Left lung (tissue), 10 donors: ENCODE results near the gene MYO7A. TPM values are rescaled to one million over a fixed set of nuclear protein-coding genes. Genes with fewer than 3 reads are reported as not detected.

Experiments
- ATAC-seq: fragments of 200-7000 bp; cut with Tn5 transposase; one replicate; pipeline ENCODE4 v1.9.1; 2020; ENCODE audit warnings: moderate library complexity
- DNase-seq, 4 donors: peaks; one replicate each; pipeline ENCODE4 v3.0.0-alpha.2; 2013 to 2020
- H3K27ac ChIP-seq, 2 donors: fragments of 200-600 bp; sonication (generic) in 1 of 2; one replicate each; pipeline versions ENCODE4 v1.5.0 to v1.8.0; 2020 to 2021
- H3K27me3 ChIP-seq, 2 donors: fragments of 200-600 bp; sonication (generic) in 1 of 2; one replicate each; pipeline versions ENCODE4 v1.5.0 to v1.8.0; 2020 to 2021
- H3K36me3 ChIP-seq, 2 donors: fragments of 200-600 bp; sonication (generic) in 1 of 2; one replicate each; pipeline versions ENCODE4 v1.5.0 to v1.8.0; 2020 to 2021
- H3K4me1 ChIP-seq, 2 donors: fragments of 200-600 bp; one replicate each; pipeline ENCODE4 v1.8.0; 2021
- H3K4me3 ChIP-seq, 2 donors: fragments of 200-600 bp; sonication (generic) in 1 of 2; one replicate each; pipeline versions ENCODE4 v1.5.0 to v1.8.0; 2020 to 2021; ENCODE audit warnings: mild to moderate bottlenecking in 1 of 2
- H3K9me3 ChIP-seq, 2 donors: fragments of 200-600 bp; sonication (generic) in 1 of 2; one replicate each; pipeline versions ENCODE4 v1.5.0 to v1.8.0; 2020 to 2021
- intact Hi-C, 2 donors: fragments of 100-400 bp; cut with DNase I; formaldehyde crosslinking; loops; one replicate each; pipeline versions ENCODE4 v1.11.2 to v1.14.2; 2022
- polyA plus RNA-seq, 6 donors: library from polyadenylated mRNA; unstranded; fragments of 120-200 nt; gene quantifications; one replicate each; pipeline ENCODE4 v1.2.1, GENCODE V29; 2013; ENCODE audit not compliant: insufficient read length in 6 of 6
- total RNA-seq, 2 donors: library from RNA; stranded (reverse); fragmentation: NEBNext Ultra II Directional; extraction: Animal tissue kit (Norgen Biotek cat#: 25700); gene quantifications; one replicate each; pipeline ENCODE4 v1.2.1, GENCODE V29; 2021
- TF ChIP-seq, protein P1 (sequence below), 2 donors: fragments of 200-600 bp; sonication (generic) in 1 of 2; IDR thresholded peaks; one replicate each; pipeline versions ENCODE4 v1.5.0 to v1.8.0; 2021; ENCODE audit warnings: antibody characterized with exemption in 2 of 2
- donor health status: DM: no; HTN: yes; CAD: no.
- donor health status: DM: no; HTN: no; CAD: no.

Gene MYO7A
- total and polyA plus RNA-seq, 8 donors = 4.8 to 13.5 (median 5.8) TPM

- Histone ChIP-seq H3K27ac (no peak overlapping the region), H3K9me3 (no peaks in the 10 kb centered on the region), H3K4me3 (no peak overlapping the region), H3K4me1 (no peaks in the 10 kb centered on the region), H3K27me3 (no peaks in the 10 kb centered on the region), H3K36me3 (no peaks in the 10 kb centered on the region)
- DNase-seq (no peak), ATAC-seq (no peak)
- TF ChIP-seq, protein P1, sequence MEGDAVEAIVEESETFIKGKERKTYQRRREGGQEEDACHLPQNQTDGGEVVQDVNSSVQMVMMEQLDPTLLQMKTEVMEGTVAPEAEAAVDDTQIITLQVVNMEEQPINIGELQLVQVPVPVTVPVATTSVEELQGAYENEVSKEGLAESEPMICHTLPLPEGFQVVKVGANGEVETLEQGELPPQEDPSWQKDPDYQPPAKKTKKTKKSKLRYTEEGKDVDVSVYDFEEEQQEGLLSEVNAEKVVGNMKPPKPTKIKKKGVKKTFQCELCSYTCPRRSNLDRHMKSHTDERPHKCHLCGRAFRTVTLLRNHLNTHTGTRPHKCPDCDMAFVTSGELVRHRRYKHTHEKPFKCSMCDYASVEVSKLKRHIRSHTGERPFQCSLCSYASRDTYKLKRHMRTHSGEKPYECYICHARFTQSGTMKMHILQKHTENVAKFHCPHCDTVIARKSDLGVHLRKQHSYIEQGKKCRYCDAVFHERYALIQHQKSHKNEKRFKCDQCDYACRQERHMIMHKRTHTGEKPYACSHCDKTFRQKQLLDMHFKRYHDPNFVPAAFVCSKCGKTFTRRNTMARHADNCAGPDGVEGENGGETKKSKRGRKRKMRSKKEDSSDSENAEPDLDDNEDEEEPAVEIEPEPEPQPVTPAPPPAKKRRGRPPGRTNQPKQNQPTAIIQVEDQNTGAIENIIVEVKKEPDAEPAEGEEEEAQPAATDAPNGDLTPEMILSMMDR (IDR thresholded peaks at IDR 0.05) = no peak
- intact Hi-C loops = no loop called here
Observed at GRCh38 chr11:77205467-77206263, 77.6 kb downstream of the MYO7A start.

DNA sequence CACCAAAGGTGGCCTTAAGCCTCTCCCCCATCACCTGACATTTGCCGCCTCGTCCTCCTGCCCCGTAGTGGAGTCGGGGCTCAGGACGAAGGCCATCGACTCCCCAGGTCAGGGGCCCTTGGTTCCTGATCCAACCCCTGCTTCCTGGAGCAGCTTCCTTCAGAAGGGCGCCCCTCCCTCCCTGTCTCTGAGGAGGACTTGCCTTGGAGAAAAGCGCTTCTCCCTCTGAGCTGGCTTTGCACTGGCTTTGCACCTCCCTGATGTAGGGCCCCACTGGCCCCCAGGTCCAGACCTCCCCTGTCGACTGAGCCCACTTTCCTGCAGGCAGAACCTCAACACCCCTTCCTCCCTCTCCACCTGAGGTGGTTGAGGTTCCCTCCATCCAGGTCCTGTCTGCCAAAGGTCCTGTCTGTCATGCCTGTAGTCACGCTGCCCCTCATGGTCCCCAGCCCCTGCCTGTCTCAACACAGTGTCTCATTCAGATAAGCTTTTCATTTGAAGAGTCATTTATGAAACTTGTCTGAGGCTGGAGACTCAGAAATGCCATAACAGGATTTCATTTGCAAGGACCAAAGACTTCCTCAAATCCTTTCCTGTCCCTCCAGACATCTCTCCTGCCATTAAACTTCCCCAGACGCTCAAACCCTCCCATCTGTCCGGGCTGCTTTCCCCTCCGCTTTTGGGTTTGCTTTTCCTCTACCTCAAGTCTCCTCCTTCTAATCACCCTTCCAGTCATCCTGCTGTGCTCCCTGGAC is 78.4 kb downstream of the MYO7A start:
- Histone ChIP-seq H3K27ac (no peak overlapping the region), H3K4me3 (no peak overlapping the region), H3K36me3 (no peaks in the 10 kb centered on the region), H3K9me3 (no peaks in the 10 kb centered on the region), H3K27me3 (no peaks in the 10 kb centered on the region), H3K4me1 (no peaks in the 10 kb centered on the region)
- TF ChIP-seq, protein P1 (IDR thresholded peaks at IDR 0.05) = no peak
- ATAC-seq = no peak
- intact Hi-C loops = no loop called here
- no peak for DNase-seq

DNA sequence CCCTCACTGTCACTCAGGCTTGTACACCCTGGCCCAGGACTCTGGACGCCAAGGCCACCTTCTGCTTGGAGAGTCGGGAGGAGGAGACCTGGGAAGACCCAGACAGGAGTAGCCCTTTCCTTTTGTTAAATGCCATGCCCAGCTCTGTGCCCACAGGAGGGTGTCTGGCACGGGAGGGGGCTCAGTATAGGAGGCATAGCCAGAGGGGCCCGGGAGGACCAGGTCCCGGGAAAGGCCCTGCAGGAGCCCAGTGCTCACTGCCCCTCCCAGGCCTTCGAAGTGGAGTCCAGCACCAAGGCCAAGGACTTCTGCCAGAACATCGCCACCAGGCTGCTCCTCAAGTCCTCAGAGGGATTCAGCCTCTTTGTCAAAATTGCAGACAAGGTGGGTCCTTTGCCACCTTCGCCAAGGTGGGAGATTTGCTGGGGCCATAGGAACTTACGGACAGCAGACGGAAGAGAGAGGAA is 79.0 kb downstream of the MYO7A start:
- Histone ChIP-seq H3K4me1 (no peaks in the 10 kb centered on the region), H3K9me3 (no peaks in the 10 kb centered on the region), H3K4me3 (no peak overlapping the region), H3K36me3 (peaks cover 0 to under 1% of the 10 kb centered on the region in 2 donors), H3K27ac (no peak overlapping the region), H3K27me3 (no peaks in the 10 kb centered on the region)
- no peak for ATAC-seq
- TF ChIP-seq, protein P1 (IDR thresholded peaks at IDR 0.05) = no peak
- intact Hi-C loops = no loop called here
- DNase-seq = no peak

DNA sequence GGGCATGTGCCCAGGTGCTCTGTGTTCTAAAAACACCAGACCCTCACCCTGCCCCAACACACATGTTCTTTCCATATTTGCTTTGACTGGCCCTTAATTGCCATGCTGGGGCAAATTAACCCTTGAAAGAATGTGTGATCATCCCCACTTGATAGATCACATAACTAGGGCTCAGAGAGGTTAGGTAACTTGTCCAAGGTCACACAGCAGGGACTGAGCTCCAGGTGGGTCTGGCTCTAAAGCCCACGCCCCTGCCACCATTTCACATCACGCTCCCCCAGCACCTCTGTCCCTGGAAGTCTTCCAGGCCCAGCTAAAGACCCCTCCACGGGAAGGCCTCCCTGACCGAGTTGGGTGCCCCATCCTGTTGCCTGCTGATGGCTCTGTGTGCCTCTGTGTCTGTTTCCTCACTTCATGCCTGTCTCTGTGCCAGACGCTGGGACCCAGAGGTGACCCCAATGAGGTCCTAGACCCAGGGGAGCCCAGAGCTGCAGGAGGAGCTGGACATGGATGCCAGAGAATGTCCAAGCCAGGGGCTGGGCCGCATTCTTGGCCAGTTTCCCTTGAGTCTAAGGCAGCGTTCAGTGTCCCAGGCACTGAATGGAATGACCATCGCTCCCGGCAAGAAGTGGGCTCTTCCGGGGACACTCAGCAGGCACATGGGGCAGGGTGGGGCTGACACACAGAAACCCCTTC is 79.7 kb downstream of the MYO7A start:
- ATAC-seq (no peak), DNase-seq (no peak)
- Histone ChIP-seq H3K4me3 (no peak overlapping the region), H3K27me3 (no peaks in the 10 kb centered on the region), H3K9me3 (no peaks in the 10 kb centered on the region), H3K27ac (no peak overlapping the region), H3K36me3 (peaks cover 0 to 5% of the 10 kb centered on the region in 2 donors), H3K4me1 (no peaks in the 10 kb centered on the region)
- TF ChIP-seq, protein P1 (IDR thresholded peaks at IDR 0.05) = no peak
- intact Hi-C loops = no loop called here

DNA sequence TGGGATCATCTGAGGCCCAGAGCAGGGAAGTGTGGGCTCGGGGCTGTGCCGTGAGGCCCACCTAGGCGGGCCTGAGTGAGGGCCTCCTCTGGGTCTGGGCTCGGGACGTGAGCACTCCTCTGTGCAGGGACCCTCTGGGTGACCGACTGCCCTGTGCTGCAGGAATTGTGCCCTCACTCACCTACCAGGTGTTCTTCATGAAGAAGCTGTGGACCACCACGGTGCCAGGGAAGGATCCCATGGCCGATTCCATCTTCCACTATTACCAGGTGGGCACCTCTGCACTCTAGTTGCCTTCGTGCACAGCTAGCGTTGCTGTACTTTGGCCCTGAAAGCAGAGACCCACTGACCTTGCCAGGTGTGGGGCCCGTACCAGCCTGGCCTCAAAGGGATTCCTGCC is 80.5 kb downstream of the MYO7A start:
- Histone ChIP-seq H3K4me3 (no peak overlapping the region), H3K36me3 (peaks cover 0 to 11% of the 10 kb centered on the region in 2 donors), H3K4me1 (no peaks in the 10 kb centered on the region), H3K27ac (no peak overlapping the region), H3K27me3 (no peaks in the 10 kb centered on the region), H3K9me3 (no peaks in the 10 kb centered on the region)
- no peak for ATAC-seq
- no peak for DNase-seq
- TF ChIP-seq, protein P1 (IDR thresholded peaks at IDR 0.05) = no peak
- intact Hi-C loops = no loop called here
